Measurements from ENCODE around the gene ARPC5.
A peak's percentile ranks its signal among the peaks of the same experiment; 100 is the strongest.

ARPC5 gene

DNA sequence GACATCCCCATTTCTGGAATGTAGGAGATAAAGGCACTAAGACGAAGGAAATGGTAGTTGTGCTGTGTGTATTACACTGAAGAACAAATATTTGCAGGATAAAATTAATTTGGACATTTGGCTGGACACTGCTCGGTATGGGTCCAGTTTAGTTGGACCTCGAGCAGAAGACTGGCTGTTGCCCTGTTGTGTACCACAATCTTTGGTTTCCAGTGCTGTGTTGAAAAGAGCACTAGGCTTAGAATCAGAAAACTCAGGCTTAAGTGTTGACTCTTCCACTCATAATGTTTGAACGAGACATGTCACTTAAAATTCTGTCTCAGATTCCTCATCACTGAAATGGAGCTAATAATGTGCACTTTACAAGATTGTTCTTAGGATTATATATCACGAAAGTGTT lies 1.2 kb upstream of the ARPC5 start:
- TF ChIP-seq, protein P1, sequence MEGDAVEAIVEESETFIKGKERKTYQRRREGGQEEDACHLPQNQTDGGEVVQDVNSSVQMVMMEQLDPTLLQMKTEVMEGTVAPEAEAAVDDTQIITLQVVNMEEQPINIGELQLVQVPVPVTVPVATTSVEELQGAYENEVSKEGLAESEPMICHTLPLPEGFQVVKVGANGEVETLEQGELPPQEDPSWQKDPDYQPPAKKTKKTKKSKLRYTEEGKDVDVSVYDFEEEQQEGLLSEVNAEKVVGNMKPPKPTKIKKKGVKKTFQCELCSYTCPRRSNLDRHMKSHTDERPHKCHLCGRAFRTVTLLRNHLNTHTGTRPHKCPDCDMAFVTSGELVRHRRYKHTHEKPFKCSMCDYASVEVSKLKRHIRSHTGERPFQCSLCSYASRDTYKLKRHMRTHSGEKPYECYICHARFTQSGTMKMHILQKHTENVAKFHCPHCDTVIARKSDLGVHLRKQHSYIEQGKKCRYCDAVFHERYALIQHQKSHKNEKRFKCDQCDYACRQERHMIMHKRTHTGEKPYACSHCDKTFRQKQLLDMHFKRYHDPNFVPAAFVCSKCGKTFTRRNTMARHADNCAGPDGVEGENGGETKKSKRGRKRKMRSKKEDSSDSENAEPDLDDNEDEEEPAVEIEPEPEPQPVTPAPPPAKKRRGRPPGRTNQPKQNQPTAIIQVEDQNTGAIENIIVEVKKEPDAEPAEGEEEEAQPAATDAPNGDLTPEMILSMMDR (IDR thresholded peaks at IDR 0.05; ENCODE audit: poor library complexity, severe bottlenecking), result no peak
- DNase-seq (ENCODE audit: low spot score) (no peak), ATAC-seq (ENCODE audit: low read depth) (no peak)
- Histone ChIP-seq H3K36me3 (ENCODE audit: low read depth) (peaks cover 18% of the 10 kb centered on the region), H3K27ac (ENCODE audit: poor library complexity, severe bottlenecking) (no peak overlapping the region), H3K9me3 (ENCODE audit: severe bottlenecking) (no peaks in the 10 kb centered on the region), H3K4me3 (ENCODE audit: severe bottlenecking) (no peak overlapping the region), H3K27me3 (ENCODE audit: insufficient read depth, poor library complexity, severe bottlenecking) (no peaks in the 10 kb centered on the region), H3K4me1 (ENCODE audit: insufficient read depth, poor library complexity, severe bottlenecking) (peaks cover 17% of the 10 kb centered on the region)

DNA sequence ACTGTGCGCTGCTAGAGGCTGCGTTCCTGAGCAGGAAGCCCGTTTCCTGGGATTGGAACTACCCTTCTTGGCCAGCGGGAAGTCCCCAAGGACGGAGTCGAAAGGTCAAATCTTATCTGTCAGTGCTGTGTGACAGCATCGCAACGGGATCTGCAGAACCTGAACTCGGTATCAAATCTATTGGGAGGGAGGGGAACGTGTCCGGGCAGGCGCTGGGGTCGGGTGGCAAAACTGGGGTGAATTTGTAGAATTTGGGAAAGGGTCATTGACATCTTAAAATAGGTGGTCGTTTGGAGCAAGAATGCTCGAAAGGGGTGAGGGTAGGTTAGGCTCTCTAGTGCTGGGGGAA lies 725 bp upstream of the ARPC5 start:
- DNase-seq (ENCODE audit: low spot score) (no peak), ATAC-seq (ENCODE audit: low read depth) (no peak)
- TF ChIP-seq, protein P1 (IDR thresholded peaks at IDR 0.05; ENCODE audit: poor library complexity, severe bottlenecking), result no peak
- peak overlapping the region; percentile 64 for H3K4me3 ChIP-seq (ENCODE audit: severe bottlenecking)
- H3K36me3 ChIP-seq (ENCODE audit: low read depth), result peaks cover 22% of the 10 kb centered on the region
- H3K27ac ChIP-seq (ENCODE audit: poor library complexity, severe bottlenecking), result no peak overlapping the region
- H3K27me3 ChIP-seq (ENCODE audit: insufficient read depth, poor library complexity, severe bottlenecking), result no peaks in the 10 kb centered on the region
- no peaks in the 10 kb centered on the region for H3K9me3 ChIP-seq (ENCODE audit: severe bottlenecking)
- peaks cover 18% of the 10 kb centered on the region for H3K4me1 ChIP-seq (ENCODE audit: insufficient read depth, poor library complexity, severe bottlenecking)

DNA sequence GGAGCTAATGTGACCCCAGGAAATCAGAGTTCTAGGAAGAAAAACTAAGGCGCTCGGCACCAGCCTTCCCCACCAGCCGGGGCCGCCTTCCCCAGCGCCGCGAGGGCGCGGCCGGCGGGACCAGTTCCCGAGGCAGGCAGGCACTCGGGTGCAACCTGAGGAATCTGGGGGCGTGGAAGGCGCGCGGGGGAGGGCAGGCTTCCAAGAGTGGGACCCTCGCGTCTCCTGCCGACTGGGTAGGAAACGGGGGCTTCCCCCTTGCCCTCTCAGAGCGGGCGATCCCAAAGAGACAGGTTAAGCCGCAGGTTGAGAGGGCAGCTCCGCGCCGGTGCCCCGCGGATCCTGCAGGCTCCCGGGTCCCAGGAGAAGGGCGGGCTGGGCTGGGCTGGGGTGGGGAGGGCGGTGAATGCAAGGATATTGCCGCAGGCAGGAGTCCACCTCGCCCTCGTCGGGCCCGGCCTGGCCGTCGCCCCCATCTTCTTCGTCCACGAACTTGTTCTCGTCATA lies 431 bp downstream of the ARPC5 start:
- peak; percentile 35 for ATAC-seq (ENCODE audit: low read depth)

DNA sequence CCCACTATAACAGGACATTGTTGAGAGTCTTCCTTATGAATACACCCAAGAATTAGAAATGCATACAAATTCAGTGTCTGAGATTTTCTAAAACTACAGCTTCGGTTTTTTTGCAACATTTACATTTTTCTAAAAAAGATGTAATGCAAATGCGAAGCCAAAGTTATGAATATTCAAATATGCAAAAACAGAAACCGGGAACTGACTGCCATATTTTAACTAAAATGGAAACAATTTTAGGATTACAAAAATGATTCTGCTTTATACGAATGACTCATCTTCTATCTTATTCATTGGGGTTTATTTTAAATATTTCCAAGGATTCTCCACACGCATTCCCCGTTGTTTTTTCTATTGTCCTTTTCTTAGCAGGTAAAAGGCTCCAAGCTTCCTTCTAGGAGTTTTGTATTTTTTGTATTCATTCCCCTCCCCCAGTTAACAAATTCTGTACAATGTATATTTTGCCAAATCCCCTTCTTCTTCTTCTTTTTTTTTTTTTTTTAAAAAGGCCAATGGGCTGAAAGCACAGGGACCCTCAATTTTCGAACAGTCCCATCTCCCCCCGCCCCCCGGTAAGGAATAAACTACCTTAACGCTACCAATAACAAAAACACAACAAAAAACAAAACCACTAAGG lies 1.0 kb downstream of the ARPC5 start:
- TF ChIP-seq, protein P1 (IDR thresholded peaks at IDR 0.05; ENCODE audit: poor library complexity, severe bottlenecking), result no peak
- ATAC-seq (ENCODE audit: low read depth) (no peak), DNase-seq (ENCODE audit: low spot score) (no peak)
- H3K27me3 ChIP-seq (ENCODE audit: insufficient read depth, poor library complexity, severe bottlenecking), result no peaks in the 10 kb centered on the region
- H3K36me3 ChIP-seq (ENCODE audit: low read depth), result peaks cover 37% of the 10 kb centered on the region
- H3K4me3 ChIP-seq (ENCODE audit: severe bottlenecking), result peak overlapping the region; percentile 64
- no peaks in the 10 kb centered on the region for H3K9me3 ChIP-seq (ENCODE audit: severe bottlenecking)
- peak overlapping the region; percentile 79 for H3K27ac ChIP-seq (ENCODE audit: poor library complexity, severe bottlenecking)
- peaks cover 18% of the 10 kb centered on the region for H3K4me1 ChIP-seq (ENCODE audit: insufficient read depth, poor library complexity, severe bottlenecking)

More for the DNA sequence above, 431 bp downstream of the ARPC5 start:
- Histone ChIP-seq H3K27me3 (ENCODE audit: insufficient read depth, poor library complexity, severe bottlenecking) (no peaks in the 10 kb centered on the region), H3K36me3 (ENCODE audit: low read depth) (peaks cover 31% of the 10 kb centered on the region), H3K4me1 (ENCODE audit: insufficient read depth, poor library complexity, severe bottlenecking) (peaks cover 18% of the 10 kb centered on the region), H3K9me3 (ENCODE audit: severe bottlenecking) (no peaks in the 10 kb centered on the region), H3K27ac (ENCODE audit: poor library complexity, severe bottlenecking) (peak overlapping the region; percentile 79), H3K4me3 (ENCODE audit: severe bottlenecking) (peak overlapping the region; percentile 64)
- DNase-seq (ENCODE audit: low spot score), result no peak
- TF ChIP-seq, protein P1 (IDR thresholded peaks at IDR 0.05; ENCODE audit: poor library complexity, severe bottlenecking), result no peak

DNA sequence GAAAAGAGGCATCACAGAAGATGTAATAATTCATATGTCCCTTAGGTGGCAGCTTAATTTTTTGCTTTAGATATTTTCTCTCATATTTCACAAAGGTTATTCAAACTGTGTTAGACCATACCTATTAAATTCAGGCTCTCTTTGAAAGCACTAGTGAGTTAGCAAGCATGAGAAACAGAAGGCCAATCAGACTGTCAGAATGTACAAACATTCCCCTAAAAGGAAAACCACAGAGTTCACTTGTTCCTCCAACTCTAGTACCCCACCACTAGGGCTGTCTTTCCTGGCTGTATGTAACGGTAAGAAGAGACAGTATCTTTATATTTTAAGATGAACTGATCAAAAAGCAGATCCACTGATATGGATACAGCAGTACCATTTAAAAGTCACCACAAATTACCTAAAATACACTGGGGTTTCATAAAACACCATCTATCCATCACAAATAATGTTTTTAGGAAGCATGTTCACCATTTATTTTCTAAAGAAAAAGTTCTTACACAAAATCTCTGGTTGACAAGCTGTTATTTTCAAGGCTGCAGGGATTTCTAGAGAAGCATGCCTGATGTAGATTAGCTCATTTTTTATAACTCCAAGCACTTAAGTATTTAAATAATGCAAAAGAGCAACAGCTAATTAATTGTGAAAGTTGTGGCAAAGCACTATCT lies 1.8 kb downstream of the ARPC5 start:
- Histone ChIP-seq H3K27me3 (ENCODE audit: insufficient read depth, poor library complexity, severe bottlenecking) (no peaks in the 10 kb centered on the region), H3K27ac (ENCODE audit: poor library complexity, severe bottlenecking) (peak overlapping the region; percentile 79), H3K4me3 (ENCODE audit: severe bottlenecking) (peak overlapping the region; percentile 64), H3K9me3 (ENCODE audit: severe bottlenecking) (no peaks in the 10 kb centered on the region), H3K36me3 (ENCODE audit: low read depth) (peaks cover 44% of the 10 kb centered on the region), H3K4me1 (ENCODE audit: insufficient read depth, poor library complexity, severe bottlenecking) (peaks cover 18% of the 10 kb centered on the region)
- ATAC-seq (ENCODE audit: low read depth) (peak; percentile 52), DNase-seq (ENCODE audit: low spot score) (no peak)
- TF ChIP-seq, protein P1 (IDR thresholded peaks at IDR 0.05; ENCODE audit: poor library complexity, severe bottlenecking), result peak; percentile 76

Data from RWPE2 (cell line).